IMR-90 (cell line): Measurements from ENCODE around the gene DRC3. TPM values are rescaled to one million over a fixed set of nuclear protein-coding genes. Genes with fewer than 3 reads are reported as not detected.

Experiments
- ATAC-seq: fragments of 200-7000 bp; cut with Tn5 transposase; 2 replicates; pipeline ENCODE4 v1.9.1; 2020; ENCODE audit warnings: low read depth, mild to moderate bottlenecking, moderate library complexity
- BruUV-seq: library from RNA; stranded (reverse); fragments of 400-500 nt; replicated peaks from 2 replicates; lab custom pipeline; 2021; lab: Mats Ljungman, UMichigan
- CTCF ChIA-PET: fragments of 300-600 bp; formaldehyde crosslinking; extraction: SDS; loops from one replicate; lab custom pipeline; 2021; ENCODE audit warnings: antibody characterized with exemption; lab: Yijun Ruan, JAX
- POLR2A ChIA-PET: fragments of 300-600 bp; sonication (Branson Sonifier 250); formaldehyde crosslinking; loops from one replicate; lab custom pipeline; 2022; ENCODE audit warnings: antibody characterized with exemption; ENCODE audit not compliant: unreplicated experiment; lab: Charles Lee
- DNase-seq: peaks from one replicate; pipeline ENCODE4 v3.0.0; 2013
- H2AFZ ChIP-seq: replicated peaks from 2 replicates; pipeline ENCODE3; 2013; ENCODE audit warnings: low read length, mild to moderate bottlenecking; ENCODE audit not compliant: poor library complexity
- H2AK5ac ChIP-seq: 2 replicates; pipeline ENCODE4 v1.6.1; 2013; ENCODE audit warnings: low read depth, low read length, inconsistent platforms
- H2AK9ac ChIP-seq: replicated peaks from 2 replicates; pipeline ENCODE3; 2013; ENCODE audit warnings: mild to moderate bottlenecking, low read depth, low read length, moderate library complexity; ENCODE audit not compliant: poor library complexity
- H2BK120ac ChIP-seq: 2 replicates; pipeline ENCODE4 v1.6.1; 2013; ENCODE audit warnings: low read depth, low read length, inconsistent platforms
- H2BK15ac ChIP-seq: 3 replicates; pipeline ENCODE4 v1.6.1; 2013; ENCODE audit warnings: low read depth, low read length, inconsistent platforms
- H2BK20ac ChIP-seq: 2 replicates; pipeline ENCODE4 v1.6.1; 2013; ENCODE audit warnings: low read depth, mild to moderate bottlenecking, inconsistent platforms, low read length, moderate library complexity
- H2BK5ac ChIP-seq: 2 replicates; pipeline ENCODE4 v1.6.1; 2013; ENCODE audit warnings: mild to moderate bottlenecking, low read depth, low read length, inconsistent platforms; ENCODE audit not compliant: poor library complexity, severe bottlenecking
- H3K14ac ChIP-seq: replicated peaks from 2 replicates; pipeline ENCODE4 v1.6.1; 2013; ENCODE audit warnings: low read depth, low read length, inconsistent platforms
- H3K18ac ChIP-seq: 2 replicates; pipeline ENCODE4 v1.6.1; 2013; ENCODE audit warnings: low read depth, low read length, control low read depth
- H3K23ac ChIP-seq: 2 replicates; pipeline ENCODE4 v1.6.1; 2013; ENCODE audit warnings: low read depth, low read length, inconsistent platforms
- H3K27ac ChIP-seq: 2 replicates; pipeline ENCODE4 v1.5.1; 2013; ENCODE audit warnings: mild to moderate bottlenecking, control low read depth, low read length; ENCODE audit not compliant: insufficient read depth
- H3K27me3 ChIP-seq: 2 replicates; pipeline ENCODE4 v1.6.1; 2013; ENCODE audit warnings: low read length; ENCODE audit not compliant: control insufficient read depth, insufficient read depth
- H3K36me3 ChIP-seq: 2 replicates; pipeline ENCODE4 v1.6.1; 2013; ENCODE audit warnings: low read length, mixed read lengths; ENCODE audit not compliant: control insufficient read depth, insufficient read depth
- H3K4ac ChIP-seq: 2 replicates; pipeline ENCODE4 v1.6.1; 2013; ENCODE audit warnings: low read depth, low read length, inconsistent platforms
- H3K4me1 ChIP-seq: 2 replicates; pipeline ENCODE4 v1.6.1; 2013; ENCODE audit warnings: low read length, mixed read lengths; ENCODE audit not compliant: control insufficient read depth, insufficient read depth
- H3K4me2 ChIP-seq: 2 replicates; pipeline ENCODE4 v1.6.1; 2013; ENCODE audit warnings: low read depth, mild to moderate bottlenecking, control low read depth, low read length, moderate library complexity
- H3K4me3 ChIP-seq: 2 replicates; pipeline ENCODE4 v1.5.1; 2013; ENCODE audit warnings: low read depth, mild to moderate bottlenecking, control low read depth, low read length, moderate library complexity; ENCODE audit not compliant: insufficient read depth
- H3K56ac ChIP-seq: 2 replicates; pipeline ENCODE4 v1.6.1; 2013; ENCODE audit warnings: low read length, inconsistent platforms; ENCODE audit not compliant: insufficient read depth; ENCODE audit errors: extremely low read depth
- H3K79me1 ChIP-seq, 2 experiments: 2 replicates each; pipeline ENCODE4 v1.6.1; 2013; ENCODE audit warnings: low read length in 2 of 2, inconsistent platforms in 1 of 2, low read depth in 1 of 2
- H3K9ac ChIP-seq: 2 replicates; pipeline ENCODE4 v1.6.1; 2013; ENCODE audit warnings: low read depth, low read length, control low read depth
- H3K9me1 ChIP-seq: 2 replicates; pipeline ENCODE4 v1.6.1; 2013; ENCODE audit warnings: low read length, inconsistent platforms; ENCODE audit not compliant: insufficient read depth
- H3K9me3 ChIP-seq: 2 replicates; pipeline ENCODE4 v1.6.1; 2013; ENCODE audit warnings: low read length; ENCODE audit not compliant: control insufficient read depth, insufficient read depth
- H4K20me1 ChIP-seq: 2 replicates; pipeline ENCODE4 v1.6.1; 2013; ENCODE audit warnings: low read length, inconsistent platforms; ENCODE audit not compliant: insufficient read depth
- H4K5ac ChIP-seq: 2 replicates; pipeline ENCODE4 v1.6.1; 2013; ENCODE audit warnings: mild to moderate bottlenecking, low read depth, low read length, control low read depth
- H4K8ac ChIP-seq, 2 experiments: 2 replicates each; pipeline ENCODE4 v1.6.1; 2013; ENCODE audit warnings: low read depth in 2 of 2, low read length in 2 of 2, control low read depth in 1 of 2, inconsistent platforms in 1 of 2
- H4K91ac ChIP-seq: 2 replicates; pipeline ENCODE4 v1.6.1; 2013; ENCODE audit warnings: low read depth, low read length, inconsistent platforms; ENCODE audit not compliant: insufficient read depth
- BHLHE40 ChIP-seq: fragments of 150-350 bp; IDR thresholded peaks from 2 replicates; pipeline ENCODE4 v1.6.1; 2016; ENCODE audit warnings: mild to moderate bottlenecking, low read depth, low read length
- CEBPB ChIP-seq: IDR thresholded peaks from 2 replicates; pipeline ENCODE4 v1.6.1; 2012; ENCODE audit warnings: low read depth, low read length, improper control_type of control experiment
- CHD1 ChIP-seq: IDR thresholded peaks from 2 replicates; pipeline ENCODE4 v1.6.1; 2012; ENCODE audit warnings: low read depth, low read length, improper control_type of control experiment
- CTCF ChIP-seq: conservative IDR thresholded peaks from 2 replicates; pipeline ENCODE4 v1.5.1; 2012; ENCODE audit warnings: mild to moderate bottlenecking, low read depth, low read length, improper control_type of control experiment
- ELK1 ChIP-seq: fragments of 150-350 bp; IDR thresholded peaks from 2 replicates; pipeline ENCODE4 v1.6.1; 2016; ENCODE audit warnings: low read depth, mild to moderate bottlenecking, low read length, moderate library complexity, borderline replicate concordance
- MAFK ChIP-seq: IDR thresholded peaks from 2 replicates; pipeline ENCODE4 v1.6.1; 2012; ENCODE audit warnings: low read depth, low read length, improper control_type of control experiment
- MAZ ChIP-seq: IDR thresholded peaks from 2 replicates; pipeline ENCODE4 v1.6.1; 2012; ENCODE audit warnings: low read depth, mild to moderate bottlenecking, low read length, improper control_type of control experiment, moderate library complexity, borderline replicate concordance
- MXI1 ChIP-seq: IDR thresholded peaks from 2 replicates; pipeline ENCODE4 v1.6.1; 2012; ENCODE audit warnings: low read depth, mild to moderate bottlenecking, low read length, moderate library complexity, borderline replicate concordance
- POLR2A ChIP-seq: IDR thresholded peaks from 2 replicates; pipeline ENCODE4 v1.6.1; 2012; ENCODE audit warnings: mild to moderate bottlenecking, low read depth, low read length
- RAD21 ChIP-seq: IDR thresholded peaks from 2 replicates; pipeline ENCODE4 v1.6.1; 2012; ENCODE audit warnings: low read length, improper control_type of control experiment
- RCOR1 ChIP-seq: IDR thresholded peaks from 2 replicates; pipeline ENCODE4 v1.6.1; 2012; ENCODE audit warnings: mild to moderate bottlenecking, low read length, improper control_type of control experiment; ENCODE audit not compliant: insufficient replicate concordance
- RFX5 ChIP-seq: IDR thresholded peaks from 2 replicates; pipeline ENCODE4 v1.8.0; 2012; ENCODE audit warnings: low read depth, mild to moderate bottlenecking, low read length, moderate library complexity
- SMC3 ChIP-seq: fragments of 150-350 bp; IDR thresholded peaks from 2 replicates; pipeline ENCODE4 v1.6.1; 2016; ENCODE audit warnings: low read depth, mild to moderate bottlenecking, antibody characterized with exemption, low read length, moderate library complexity
- USF2 ChIP-seq: fragments of 150-350 bp; IDR thresholded peaks from 2 replicates; pipeline ENCODE4 v1.6.1; 2017; ENCODE audit warnings: mild to moderate bottlenecking, antibody characterized with exemption, low read length, low read depth
- WGBS, 2 experiments: methylation state at CpG; one replicate each; pipeline versions ENCODE4 v1.1.5 to v1.1.7; 2013; ENCODE audit warnings: missing lambda C conversion rate in 2 of 2; ENCODE audit not compliant: insufficient read length in 1 of 2; ENCODE audit errors: extremely low coverage in 2 of 2; 5-methylcytosine and 5-hydroxymethylcytosine counted together
- dilution Hi-C: fragments of 300-500 bp; cut with HindIII; formaldehyde crosslinking; loops from one replicate; pipeline ENCODE4 v1.14.3; 2018; ENCODE audit warnings: low sequenced_read_pairs; ENCODE audit not compliant: unreplicated experiment
- in situ Hi-C: fragments of 300-500 bp; cut with MboI; formaldehyde crosslinking; loops from 3 replicates; pipeline ENCODE4 v1.14.3; 2019; ENCODE audit warnings: low sequenced_read_pairs, inconsistent platforms, mixed read lengths
- intact Hi-C: fragments of 100-400 bp; cut with micrococcal nuclease; formaldehyde crosslinking; loops from 2 replicates; pipeline ENCODE4 v1.10.0; 2022
- polyA plus RNA-seq, 3 experiments: library from polyadenylated mRNA; depleted of rRNA; stranded (reverse); fragments of >200 nt; gene quantifications; 2 replicates each; pipeline ENCODE4 v1.2.3, GENCODE V29; 2012; ENCODE audit warnings: low replicate concordance in 1 of 3
- total RNA-seq: library from RNA; depleted of rRNA; stranded (reverse); fragments of >200 nt; gene quantifications from 2 replicates; pipeline ENCODE4 v1.2.3, GENCODE V29; 2012

The DRC3 gene
- total and polyA plus RNA-seq, 2 of the 4 experiments (the other 2 are of a cell fraction): 0.55 to 0.72 TPM

GRCh38 chr17:17947966-17948365, 24.7 kb upstream of the DRC3 start:
- H3K27ac ChIP-seq: no peak overlapping the region; the same call in 1 of the 2 replicates
- peaks cover 9% of the 10 kb centered on the region; the same call in 1 of the 2 replicates for H4K20me1 ChIP-seq
- intact Hi-C loops (no loop called here), dilution Hi-C loops (no loop called here), in situ Hi-C loops (no loop called here)
- H2BK120ac ChIP-seq: no peak overlapping the region
- H2AK9ac ChIP-seq: no peak overlapping the region
- no peak overlapping the region for H3K4me3 ChIP-seq
- no peak overlapping the region for H2AFZ ChIP-seq
- peak overlapping the region; percentile 44; the same call in 1 of the 3 replicates for H2BK15ac ChIP-seq
- no CpG with 5 or more reads among the region's 1 CpG for WGBS, 2 experiments
- H2AK5ac ChIP-seq: peak overlapping the region; percentile 68; the same call in 1 of the 2 replicates
- H3K18ac ChIP-seq: no peak overlapping the region
- 0 out of 2 replicates have a peak overlapping the region, but pooled peaks have one; percentile 32 for H3K14ac ChIP-seq
- no peak overlapping the region for H3K56ac ChIP-seq
- ChIA-PET POLR2A (no interaction called here), CTCF (interaction anchor here (1.1 kb wide), 1 partner anchor 57 kb away, joined by 3 read pairs; no protein-coding TSS in a partner anchor)
- DNase-seq (peak; percentile 54), ATAC-seq (peak; percentile 58)
- no peaks in the 10 kb centered on the region for H3K36me3 ChIP-seq
- H3K4ac ChIP-seq: no peak overlapping the region
- H2BK5ac ChIP-seq: peak overlapping the region; percentile 25
- TF ChIP-seq POLR2A: no peak
- no peak for TF ChIP-seq BHLHE40
- no peak for TF ChIP-seq RCOR1
- TF ChIP-seq ELK1: no peak
- TF ChIP-seq RAD21: no peak
- TF ChIP-seq MAZ: no peak
- TF ChIP-seq SMC3: no peak
- no peak for TF ChIP-seq MAFK
- no peak for TF ChIP-seq USF2
- TF ChIP-seq MXI1: no peak
- TF ChIP-seq CTCF: no peak
- TF ChIP-seq CEBPB: no peak
- TF ChIP-seq CHD1: no peak
- TF ChIP-seq RFX5: no peak
- no peak overlapping the region for H4K5ac ChIP-seq
- peaks cover 46 to 84% of the 10 kb centered on the region in 2 experiments for H3K79me1 ChIP-seq
- H3K9me3 ChIP-seq: no peaks in the 10 kb centered on the region
- no peaks in the 10 kb centered on the region for H3K27me3 ChIP-seq
- H3K4me1 ChIP-seq: peaks cover 33% of the 10 kb centered on the region
- H3K4me2 ChIP-seq: peak overlapping the region; percentile 37
- no peak overlapping the region for H2BK20ac ChIP-seq
- 0 out of 4 replicates have a peak overlapping the region, but pooled peaks of 1 of the 2 experiments have one; percentile 38 for H4K8ac ChIP-seq
- H3K9me1 ChIP-seq: peaks cover 49% of the 10 kb centered on the region
- no TSS peak for BruUV-seq
- H3K9ac ChIP-seq: no peak overlapping the region
- H4K91ac ChIP-seq: no peak overlapping the region
- H3K23ac ChIP-seq: no peak overlapping the region
